Omental fat pad (tissue), 4 donors: ENCODE measurements around the gene SCD. TPM values are rescaled to one million over a fixed set of nuclear protein-coding genes. Genes with fewer than 3 reads are reported as not detected.
A peak's percentile ranks its signal among the peaks of the same experiment; 100 is the strongest.
"Not testable (repeated sequence)": the region's sequence is repeated elsewhere in the genome, so short reads cannot be mapped to it uniquely, and the experiment has no call there.

Experiments
- ATAC-seq: fragments of 150-250 bp; one replicate; pipeline ENCODE4 v1.9.1; 2016; ENCODE audit warnings: mild to moderate bottlenecking, moderate library complexity; ENCODE audit not compliant: low FRiP score
- DNase-seq: peaks from one replicate; pipeline ENCODE4 v3.0.0-alpha.2; 2019; ENCODE audit warnings: low spot score
- CTCF ChIP-seq, 3 donors: fragments of 450-650 bp; IDR thresholded peaks; one replicate each; pipeline ENCODE4 v1.5.1; 2016 to 2017; ENCODE audit warnings: antibody characterized with exemption in 3 of 3, mild to moderate bottlenecking in 3 of 3, moderate library complexity in 2 of 3
- total RNA-seq, 4 donors: library from RNA; depleted of rRNA; stranded (reverse); fragments of >200 nt; gene quantifications; one replicate each; pipeline ENCODE4 v1.1.0, GENCODE V29; 2016

Gene SCD
- 1,000 to 10,000 TPM in 1 of 4 donors, 100 to 1,000 TPM in 3; 258 to 1,217 (median 417) TPM for total RNA-seq

GRCh38 chr10:100346765-100347567 is at the start of gene SCD:
Gene SCD, plus strand, starts transcription at chr10:100347233. Its CDS starts 272 bp downstream, at chr10:100347505.
- DNase-seq (peak; percentile 38), ATAC-seq (peak; percentile 76)
- no peak for TF ChIP-seq CTCF (IDR thresholded peaks at IDR 0.05)

GRCh38 chr10:100297242-100297641 is 49.8 kb upstream of the SCD start:
- DNase-seq (no peak), ATAC-seq (no peak)
- TF ChIP-seq CTCF (IDR thresholded peaks at IDR 0.05): no peak

GRCh38 chr10:100301123-100301522 is 45.9 kb upstream of the SCD start:
- ATAC-seq, DNase-seq: not testable (repeated sequence)

- no peak for DNase-seq
- no peak for ATAC-seq
- TF ChIP-seq CTCF (IDR thresholded peaks at IDR 0.05): no peak
These were observed 43.2 kb upstream of the SCD start for GRCh38 chr10:100303724-100304319.

GRCh38 chr10:100304414-100304813 is 42.6 kb upstream of the SCD start:
- ATAC-seq (no peak), DNase-seq (no peak)
- no peak for TF ChIP-seq CTCF (IDR thresholded peaks at IDR 0.05)

GRCh38 chr10:100306861-100307260 is 40.2 kb upstream of the SCD start:
- TF ChIP-seq CTCF (IDR thresholded peaks at IDR 0.05): no peak
- DNase-seq (no peak), ATAC-seq (no peak)

- no peak for TF ChIP-seq CTCF (IDR thresholded peaks at IDR 0.05)
- DNase-seq: no peak
- ATAC-seq: no peak
These were observed 39.3 kb upstream of the SCD start for GRCh38 chr10:100307684-100308083.
